ENCODE results near the gene MARVELD1.
"Not testable (repeated sequence)": the region's sequence is repeated elsewhere in the genome, so short reads cannot be mapped to it uniquely, and the experiment has no call there.

Gene MARVELD1

GRCh38 chr10:97686301-97686961, 27.1 kb upstream of the MARVELD1 start:
- DNase-seq (ENCODE audit: low spot score in 2 of 2): peak in 1 of 2 donors; percentile 59
- peak overlapping the region; percentile 51 for H3K27ac Mint-ChIP-seq
- H3K36me3 Mint-ChIP-seq: no peaks in the 10 kb centered on the region
- H3K4me1 Mint-ChIP-seq: peaks cover 18% of the 10 kb centered on the region
- H3K9me3 Mint-ChIP-seq: no peaks in the 10 kb centered on the region
- H3K4me3 Mint-ChIP-seq: peak overlapping the region; percentile 77
- no peak for ATAC-seq

GRCh38 chr10:97686962-97687784, 26.4 kb upstream of the MARVELD1 start, which contains the start of gene AVPI1:
AVPI1 (minus strand) TSS chr10:97687241; CDS start chr10:97679905, 7,336 bp downstream.
- Mint-ChIP-seq H3K27ac (peak within 1 kb of the TSS; percentile 51), H3K36me3 (no peaks in the 10 kb centered on the region), H3K9me3 (no peaks in the 10 kb centered on the region), H3K4me3 (peak within 1 kb of the TSS; percentile 77), H3K4me1 (peaks cover 18% of the 10 kb centered on the region)
- DNase-seq (ENCODE audit: low spot score in 2 of 2): peak; percentile 94 to 97
- peak; percentile 91 for ATAC-seq

GRCh38 chr10:97687785-97688781, 25.4 kb upstream of the MARVELD1 start:
- peak overlapping the region; percentile 77 for H3K4me3 Mint-ChIP-seq
- peaks cover 18% of the 10 kb centered on the region for H3K4me1 Mint-ChIP-seq
- no peak for DNase-seq (ENCODE audit: low spot score in 2 of 2)
- H3K36me3 Mint-ChIP-seq: no peaks in the 10 kb centered on the region
- H3K9me3 Mint-ChIP-seq: no peaks in the 10 kb centered on the region
- ATAC-seq: no peak
- H3K27ac Mint-ChIP-seq: peak overlapping the region; percentile 51

- DNase-seq (ENCODE audit: low spot score in 2 of 2) (no peak), ATAC-seq (no peak)
- Mint-ChIP-seq H3K27ac (no peak overlapping the region), H3K4me1 (peaks cover 18% of the 10 kb centered on the region), H3K9me3 (no peaks in the 10 kb centered on the region), H3K36me3 (no peaks in the 10 kb centered on the region), H3K4me3 (no peak overlapping the region)
Measured at GRCh38 chr10:97689559-97690020, 23.9 kb upstream of the MARVELD1 start.

- no peak overlapping the region for H3K4me3 Mint-ChIP-seq
- no peaks in the 10 kb centered on the region for H3K36me3 Mint-ChIP-seq
- no peak for ATAC-seq
- no peaks in the 10 kb centered on the region for H3K9me3 Mint-ChIP-seq
- peaks cover 15% of the 10 kb centered on the region for H3K4me1 Mint-ChIP-seq
- H3K27ac Mint-ChIP-seq: no peak overlapping the region
- DNase-seq (ENCODE audit: low spot score in 2 of 2): no peak
Measured at GRCh38 chr10:97690133-97690532, 23.4 kb upstream of the MARVELD1 start.

GRCh38 chr10:97698072-97698655, 15.4 kb upstream of the MARVELD1 start:
- not testable (repeated sequence) for H3K4me1 Mint-ChIP-seq; H3K27ac Mint-ChIP-seq; H3K4me3 Mint-ChIP-seq; H3K36me3 Mint-ChIP-seq; H3K9me3 Mint-ChIP-seq; ATAC-seq; DNase-seq (ENCODE audit: low spot score in 2 of 2)

- H3K9me3 Mint-ChIP-seq: no peaks in the 10 kb centered on the region
- peak; percentile 35 to 68 for DNase-seq (ENCODE audit: low spot score in 2 of 2)
- H3K27ac Mint-ChIP-seq: no peak overlapping the region
- H3K36me3 Mint-ChIP-seq: no peaks in the 10 kb centered on the region
- no peak overlapping the region for H3K4me3 Mint-ChIP-seq
- ATAC-seq: peak; percentile 88
- H3K4me1 Mint-ChIP-seq: no peaks in the 10 kb centered on the region
Measured at GRCh38 chr10:97701438-97702069, 12.0 kb upstream of the MARVELD1 start.

- Mint-ChIP-seq H3K9me3 (no peaks in the 10 kb centered on the region), H3K36me3 (no peaks in the 10 kb centered on the region), H3K4me1 (no peaks in the 10 kb centered on the region), H3K4me3 (no peak overlapping the region), H3K27ac (peak overlapping the region; percentile 55)
- DNase-seq (ENCODE audit: low spot score in 2 of 2) (no peak), ATAC-seq (no peak)
Measured at GRCh38 chr10:97703398-97704067, 10.0 kb upstream of the MARVELD1 start.

GRCh38 chr10:97704341-97704740, 9.2 kb upstream of the MARVELD1 start:
- Mint-ChIP-seq H3K36me3 (no peaks in the 10 kb centered on the region), H3K4me1 (no peaks in the 10 kb centered on the region), H3K4me3 (no peak overlapping the region), H3K9me3 (no peaks in the 10 kb centered on the region), H3K27ac (peak overlapping the region; percentile 55)
- ATAC-seq: no peak
- DNase-seq (ENCODE audit: low spot score in 2 of 2): no peak

- DNase-seq (ENCODE audit: low spot score in 2 of 2) (no peak), ATAC-seq (no peak)
- Mint-ChIP-seq H3K9me3 (no peaks in the 10 kb centered on the region), H3K27ac (no peak overlapping the region), H3K4me3 (no peak overlapping the region), H3K4me1 (no peaks in the 10 kb centered on the region), H3K36me3 (no peaks in the 10 kb centered on the region)
Measured at GRCh38 chr10:97705006-97705670, 8.4 kb upstream of the MARVELD1 start.

- no peak overlapping the region for H3K4me3 Mint-ChIP-seq
- ATAC-seq (no peak), DNase-seq (ENCODE audit: low spot score in 2 of 2) (no peak)
- no peaks in the 10 kb centered on the region for H3K36me3 Mint-ChIP-seq
- no peak overlapping the region for H3K27ac Mint-ChIP-seq
- no peaks in the 10 kb centered on the region for H3K9me3 Mint-ChIP-seq
- H3K4me1 Mint-ChIP-seq: no peaks in the 10 kb centered on the region
Measured at GRCh38 chr10:97707134-97707861, 6.2 kb upstream of the MARVELD1 start.

GRCh38 chr10:97708167-97708566, 5.4 kb upstream of the MARVELD1 start:
- DNase-seq (ENCODE audit: low spot score in 2 of 2) (no peak), ATAC-seq (no peak)
- Mint-ChIP-seq H3K36me3 (no peaks in the 10 kb centered on the region), H3K27ac (no peak overlapping the region), H3K9me3 (no peaks in the 10 kb centered on the region), H3K4me3 (no peak overlapping the region), H3K4me1 (peaks cover 6% of the 10 kb centered on the region)

All from stimulated activated effector memory CD8-positive, alpha-beta T cell treated with anti-CD3 and anti-CD28 coated beads, Interleukin-12 subunit alpha, Interleukin-12 subunit beta, amount 100 ng/mL, for 72 hours (primary cell).